Endothelial cell of umbilical vein (primary cell): ENCODE measurements around the gene DDX43. TPM values are rescaled to one million over a fixed set of nuclear protein-coding genes. Genes with fewer than 3 reads are reported as not detected.
"Not testable (repeated sequence)": the region's sequence is repeated elsewhere in the genome, so short reads cannot be mapped to it uniquely, and the experiment has no call there.

ENCODE experiments used
- BruUV-seq: library from RNA; stranded (reverse); fragments of 400-500 nt; replicated peaks from 2 replicates; lab custom pipeline; 2021; lab: Mats Ljungman, UMichigan
- CTCF ChIA-PET: fragments of 300-600, 350-600 bp; sonication (Branson Sonifier 250); formaldehyde crosslinking; loops from one replicate; lab custom pipeline; 2021; ENCODE audit warnings: antibody characterized with exemption, inconsistent platforms; lab: Charles Lee
- POLR2A ChIA-PET: fragments of 300-600, 350-600 bp; sonication (Branson Sonifier 250); formaldehyde crosslinking; loops from one replicate; lab custom pipeline; 2021; ENCODE audit warnings: antibody characterized with exemption, inconsistent platforms; lab: Charles Lee
- DNase-seq: peaks from one replicate; pipeline ENCODE4 v3.0.0-alpha.2; 2011; ENCODE audit warnings: low read depth, low spot score
- FAIRE-seq: peaks from 2 replicates; lab custom pipeline; 2011; peaks lifted over from hg19 to GRCh38; lab: Jason Lieb, UNC
- H2AFZ ChIP-seq: 2 replicates; pipeline ENCODE4 v1.6.0; 2012; ENCODE audit warnings: low read depth, low read length, control low read depth, inconsistent platforms
- H3K27ac ChIP-seq: 2 replicates; pipeline ENCODE4 v1.5.1; 2011; ENCODE audit warnings: low read depth, mild to moderate bottlenecking, control low read depth, low read length, moderate library complexity; ENCODE audit not compliant: insufficient read depth
- H3K27me3 ChIP-seq, 2 experiments: 2 replicates each; pipeline versions ENCODE4 v1.6.0 to v1.6.1; 2011; ENCODE audit warnings: low read length in 2 of 2, mixed read lengths in 1 of 2; ENCODE audit not compliant: control insufficient read depth in 2 of 2, insufficient read depth in 2 of 2
- H3K36me3 ChIP-seq, 2 experiments: 2 replicates in 1 of 2; 3 replicates in 1 of 2; pipeline ENCODE4 v1.5.1; 2011; ENCODE audit warnings: low read length in 2 of 2, mild to moderate bottlenecking in 1 of 2, moderate library complexity in 1 of 2; ENCODE audit not compliant: control insufficient read depth in 2 of 2, insufficient read depth in 2 of 2; ENCODE audit errors: extremely low read depth in 1 of 2
- H3K4me1 ChIP-seq: 3 replicates; pipeline ENCODE4 v1.5.1; 2011; ENCODE audit warnings: mild to moderate bottlenecking, low read length; ENCODE audit not compliant: control insufficient read depth, insufficient read depth; ENCODE audit errors: extremely low read depth
- H3K4me2 ChIP-seq: 2 replicates; pipeline ENCODE4 v1.6.1; 2011; ENCODE audit warnings: low read length, control low read depth, mixed read lengths; ENCODE audit not compliant: insufficient read depth
- H3K4me3 ChIP-seq, 3 experiments: fragments of 200-600 bp in 1 of 3; sonication (generic), shearing (Covaris generic) in 1 of 3; replicated peaks in 1 of 3; 2 replicates each; pipeline ENCODE4 v1.5.1; 2011 to 2016; ENCODE audit warnings: control low read depth in 3 of 3, low read length in 3 of 3, mild to moderate bottlenecking in 2 of 3, inconsistent platforms in 1 of 3, low read depth in 1 of 3, moderate library complexity in 1 of 3; ENCODE audit not compliant: insufficient read depth in 1 of 3
- H3K79me2 ChIP-seq: 2 replicates; pipeline ENCODE4 v1.6.0; 2012; ENCODE audit warnings: low read length, inconsistent platforms; ENCODE audit not compliant: control insufficient read depth, insufficient read depth
- H3K9ac ChIP-seq: replicated peaks from 2 replicates; pipeline ENCODE3; 2011; ENCODE audit warnings: low read length, control low read depth; ENCODE audit not compliant: insufficient read depth; ENCODE audit errors: extremely low read depth
- H3K9me1 ChIP-seq: replicated peaks from 3 replicates; pipeline ENCODE4 v1.6.0; 2011; ENCODE audit warnings: mild to moderate bottlenecking, low read length; ENCODE audit not compliant: control insufficient read depth, insufficient read depth; ENCODE audit errors: extremely low read depth
- H3K9me3 ChIP-seq: replicated peaks from 2 replicates; pipeline ENCODE4 v1.5.1; 2012; ENCODE audit warnings: low read length, inconsistent platforms; ENCODE audit not compliant: control insufficient read depth, insufficient read depth
- H4K20me1 ChIP-seq: replicated peaks from 2 replicates; pipeline ENCODE3; 2011; ENCODE audit warnings: mild to moderate bottlenecking, low read length; ENCODE audit not compliant: control insufficient read depth, insufficient read depth; ENCODE audit errors: extremely low read depth
- CTCF ChIP-seq, 2 donors: IDR thresholded peaks; 1 replicate in 1 of 2; 2 replicates in 1 of 2; pipeline ENCODE4 v1.5.1; 2011; ENCODE audit warnings: low read length in 2 of 2, mild to moderate bottlenecking in 2 of 2, moderate library complexity in 2 of 2, control low read depth in 1 of 2, inconsistent platforms in 1 of 2, low read depth in 1 of 2; ENCODE audit not compliant: insufficient read depth in 1 of 2; ENCODE audit errors: extremely low read depth in 1 of 2
- EZH2 ChIP-seq: IDR thresholded peaks from 2 replicates; pipeline ENCODE4 v1.6.1; 2012; ENCODE audit warnings: borderline replicate concordance, low read depth, mild to moderate bottlenecking, moderate library complexity, low read length, inconsistent platforms; ENCODE audit not compliant: severe bottlenecking
- FOS ChIP-seq: IDR thresholded peaks from 2 replicates; pipeline ENCODE4 v1.6.1; 2011; ENCODE audit warnings: mild to moderate bottlenecking, low read length, moderate library complexity, borderline replicate concordance; ENCODE audit not compliant: insufficient read depth
- JUN ChIP-seq: IDR thresholded peaks from 2 replicates; pipeline ENCODE4 v1.6.1; 2011; ENCODE audit warnings: borderline replicate concordance, low read depth; ENCODE audit not compliant: insufficient read length, insufficient read depth
- MAX ChIP-seq: IDR thresholded peaks from 2 replicates; pipeline ENCODE4 v1.6.1; 2011; ENCODE audit not compliant: insufficient read depth, insufficient read length
- MYC ChIP-seq: IDR thresholded peaks from one replicate; pipeline ENCODE4 v1.6.1; 2011; ENCODE audit warnings: mild to moderate bottlenecking, low read depth, low read length
- POLR2AphosphoS5 ChIP-seq: IDR thresholded peaks from 2 replicates; pipeline ENCODE4 v1.6.1; 2012; ENCODE audit warnings: low read depth, mild to moderate bottlenecking, control low read depth, low read length, moderate library complexity; ENCODE audit not compliant: insufficient read depth
- dilution Hi-C: fragments of 300-500 bp; cut with MboI; formaldehyde crosslinking; loops from one replicate; pipeline ENCODE4 v1.15.0; 2019; ENCODE audit warnings: low sequenced_read_pairs; ENCODE audit not compliant: extremely low pct_ligation_motif_present
- intact Hi-C: fragments of 100-400 bp; cut with micrococcal nuclease; formaldehyde crosslinking; loops from one replicate; pipeline ENCODE4 v1.10.0; 2022
- polyA plus RNA-seq, 4 experiments: library from polyadenylated mRNA; depleted of rRNA in 3 of 4; stranded (reverse) in 3 of 4; unstranded in 1 of 4; fragments of >200 nt; gene quantifications; 2 replicates each; pipeline versions ENCODE4 v1.2.1 to v1.2.3, GENCODE V29; 2011 to 2012; ENCODE audit warnings: missing spikeins in 1 of 4
- total RNA-seq: library from RNA; stranded (reverse); gene quantifications from 2 replicates; pipeline ENCODE4 v1.2.3, GENCODE V29; 2021

DDX43 gene
- total and polyA plus RNA-seq, 2 donors (not counting 3 experiments of a cell fraction or from before 2014, with no cell fraction given), result 0.95 to 1.2 TPM

DNA sequence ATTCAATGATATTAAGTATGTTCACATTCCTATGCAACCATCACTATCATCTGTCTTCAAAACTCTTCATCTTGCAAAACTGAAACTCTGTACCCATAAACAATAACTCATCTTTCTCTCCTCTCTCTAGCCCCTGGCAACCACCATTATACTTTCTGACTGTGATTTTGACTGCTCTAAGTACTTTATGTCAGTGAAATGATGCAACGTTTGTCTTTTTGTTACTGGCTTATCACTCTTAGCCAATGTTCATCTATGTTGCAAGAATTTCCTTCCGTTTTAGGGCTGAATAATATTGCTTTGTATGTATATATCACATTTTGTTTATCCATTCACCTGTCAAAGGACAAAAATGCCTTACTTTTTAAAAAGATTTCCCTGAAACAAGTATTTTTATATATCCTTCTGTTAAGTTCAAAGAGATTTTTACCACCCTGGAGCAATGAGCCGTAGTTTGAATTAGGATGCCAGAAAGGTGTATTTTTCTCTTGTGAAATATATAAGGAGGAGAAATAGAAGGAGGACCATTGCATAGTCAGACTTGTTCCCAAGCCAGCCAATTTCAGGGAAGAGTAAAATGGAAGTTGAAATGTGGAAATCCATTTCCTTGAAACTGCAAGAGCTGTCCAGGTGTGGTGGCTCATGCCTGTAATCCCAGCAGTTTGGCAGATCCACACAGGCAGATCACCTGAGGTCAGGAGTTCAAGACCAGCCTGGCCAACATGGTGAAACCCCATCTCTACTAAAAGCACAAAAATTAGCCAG is 61.4 kb downstream of the DDX43 start:
- dilution Hi-C loops (no loop called here), intact Hi-C loops (no loop called here)
- Histone ChIP-seq H3K27ac (no peak overlapping the region), H3K4me2 (no peak overlapping the region), H3K4me3 (no peak overlapping the region), H3K9me3 (no peaks in the 10 kb centered on the region), H3K9me1 (no peaks in the 10 kb centered on the region), H3K36me3 (no peaks in the 10 kb centered on the region), H3K27me3 (no peaks in the 10 kb centered on the region), H3K4me1 (peaks cover 6% of the 10 kb centered on the region), H4K20me1 (no peaks in the 10 kb centered on the region), H2AFZ (no peak overlapping the region), H3K9ac (no peak overlapping the region), H3K79me2 (peaks cover 4% of the 10 kb centered on the region)
- no TSS peak for BruUV-seq
- ChIA-PET POLR2A (no interaction called here), CTCF (no interaction called here)
- DNase-seq (no peak), FAIRE-seq (no peak)
- TF ChIP-seq EZH2 (no peak), CTCF (IDR thresholded peaks at IDR 0.05; ENCODE audit: extremely low read depth in 1 of 2, insufficient read depth in 1 of 2, low read depth in 1 of 2, low read length in 2 of 2) (no peak), POLR2AphosphoS5 (no peak), FOS (no peak), MYC (no peak), JUN (no peak), MAX (no peak)

DNA sequence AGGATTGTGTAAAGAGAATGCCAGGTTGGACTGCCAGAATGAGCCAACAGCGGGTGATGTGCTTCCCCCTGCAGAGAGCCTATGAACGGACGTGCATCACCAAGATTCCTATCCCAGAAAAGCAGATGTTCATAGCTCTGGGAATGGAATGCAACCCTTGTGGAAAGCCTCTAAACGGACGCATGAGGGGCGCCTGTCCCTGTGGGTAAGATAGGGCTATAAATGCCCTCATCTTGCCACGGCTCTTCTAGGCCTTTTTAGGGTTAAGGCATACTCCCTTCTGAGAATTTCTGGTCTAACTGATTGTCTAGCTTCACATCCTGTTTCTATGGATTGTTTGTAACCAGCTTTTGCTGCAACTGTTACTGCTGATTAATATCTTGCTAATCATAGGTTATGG is 64.8 kb downstream of the DDX43 start:
- H3K27ac ChIP-seq, intact Hi-C loops, FAIRE-seq, H3K9me1 ChIP-seq, DNase-seq, H2AFZ ChIP-seq, BruUV-seq, H3K36me3 ChIP-seq, H3K4me3 ChIP-seq, H3K4me2 ChIP-seq, POLR2A ChIA-PET, H4K20me1 ChIP-seq, dilution Hi-C loops, H3K27me3 ChIP-seq, H3K9ac ChIP-seq, H3K9me3 ChIP-seq, H3K4me1 ChIP-seq, CTCF ChIA-PET: not testable (repeated sequence)
- peaks cover 23% of the 10 kb centered on the region for H3K79me2 ChIP-seq
